HG02973 (cell line): Measurements from ENCODE around the gene EN2.

Experiments
- ATAC-seq: cut with Tn5 transposase; IDR thresholded peaks from one replicate; pipeline ENCODE4 v1.9.1; 2021; ENCODE audit warnings: moderate library complexity; ENCODE audit not compliant: unreplicated experiment

EN2 gene

GRCh38 chr7:155484483-155485399 lies 26.8 kb downstream of the EN2 start:
- ATAC-seq: no peak

DNA sequence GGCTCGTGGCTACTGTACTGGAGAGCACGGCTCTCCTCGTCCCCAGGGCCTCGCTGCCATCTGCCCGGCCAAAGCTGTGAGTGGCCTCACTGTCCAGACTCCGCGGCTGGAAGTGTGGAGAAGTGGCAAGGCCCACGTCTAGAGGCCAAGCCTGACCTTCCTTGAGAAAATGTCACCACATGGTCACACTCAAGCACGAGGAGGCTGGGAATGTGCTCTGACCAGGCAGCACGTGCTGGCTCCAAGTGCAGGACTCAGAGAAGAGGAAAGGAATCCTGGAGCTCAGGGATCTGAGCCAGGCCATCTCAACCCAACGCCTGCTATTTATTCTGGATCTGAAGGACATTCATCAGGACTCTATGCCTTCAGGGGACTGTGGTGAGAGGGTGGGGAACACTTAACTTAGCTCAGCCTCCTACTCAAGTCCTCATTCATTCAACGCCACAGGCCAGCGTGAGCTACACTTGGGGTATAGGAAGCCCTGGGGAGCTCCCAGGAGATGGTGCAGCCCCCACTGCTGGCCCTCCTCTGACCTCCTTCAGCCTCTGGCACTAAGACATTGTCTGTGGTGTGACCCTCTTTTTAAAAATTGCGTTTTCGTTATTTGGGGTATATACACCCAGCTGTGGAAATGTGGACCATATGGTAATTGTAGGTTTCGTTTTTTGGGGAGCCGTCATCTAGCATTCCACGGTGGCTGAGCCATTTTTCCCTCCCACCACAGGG lies 29.0 kb downstream of the EN2 start:
- ATAC-seq: no peak

DNA sequence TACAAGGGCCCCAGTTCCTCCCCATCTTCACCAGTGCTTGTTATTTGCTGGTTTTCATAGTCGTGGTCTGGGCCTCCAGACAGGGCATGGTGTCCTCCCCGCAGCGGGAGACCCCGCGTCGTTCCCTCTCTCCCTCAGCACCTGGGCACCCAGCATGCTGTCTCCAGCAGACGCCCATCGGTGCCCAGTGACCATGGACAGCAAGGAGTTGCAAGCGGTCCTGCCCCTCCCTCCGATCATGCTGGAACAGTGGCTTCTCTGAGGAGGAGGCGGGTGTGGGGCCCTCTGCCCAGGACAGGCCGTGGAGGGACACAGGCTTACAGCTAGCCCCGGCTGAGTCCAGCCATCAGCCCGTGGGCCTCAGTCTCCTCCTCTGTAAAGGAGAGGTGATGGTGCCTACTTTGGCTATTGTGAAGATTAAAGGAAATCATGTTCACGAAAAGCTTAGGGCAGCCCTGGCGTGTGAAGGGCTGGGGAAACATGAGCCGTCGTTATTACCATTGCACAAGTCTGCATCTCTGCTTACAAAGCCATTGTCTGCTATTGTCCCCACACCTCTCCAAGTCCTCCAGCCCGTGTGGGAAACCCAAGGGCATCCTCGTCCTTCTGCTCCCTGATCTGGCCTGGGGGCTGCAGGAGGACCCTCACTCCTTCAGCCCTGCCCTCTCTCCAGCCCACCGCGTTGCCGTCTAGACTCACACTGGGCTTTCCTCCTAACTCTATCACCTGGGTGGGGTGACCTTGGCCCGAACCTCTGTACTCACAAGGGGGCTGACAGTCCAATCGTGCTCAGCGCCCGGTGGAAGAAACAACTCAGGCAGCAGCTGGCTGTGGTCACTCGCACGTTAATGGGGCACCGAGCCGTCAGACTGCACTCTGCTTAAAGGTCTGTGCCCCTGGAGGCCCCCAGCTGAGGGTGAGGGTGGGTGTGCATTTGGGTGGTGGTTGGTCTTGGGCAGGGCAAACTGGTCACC lies 29.9 kb downstream of the EN2 start:
- no peak for ATAC-seq

DNA sequence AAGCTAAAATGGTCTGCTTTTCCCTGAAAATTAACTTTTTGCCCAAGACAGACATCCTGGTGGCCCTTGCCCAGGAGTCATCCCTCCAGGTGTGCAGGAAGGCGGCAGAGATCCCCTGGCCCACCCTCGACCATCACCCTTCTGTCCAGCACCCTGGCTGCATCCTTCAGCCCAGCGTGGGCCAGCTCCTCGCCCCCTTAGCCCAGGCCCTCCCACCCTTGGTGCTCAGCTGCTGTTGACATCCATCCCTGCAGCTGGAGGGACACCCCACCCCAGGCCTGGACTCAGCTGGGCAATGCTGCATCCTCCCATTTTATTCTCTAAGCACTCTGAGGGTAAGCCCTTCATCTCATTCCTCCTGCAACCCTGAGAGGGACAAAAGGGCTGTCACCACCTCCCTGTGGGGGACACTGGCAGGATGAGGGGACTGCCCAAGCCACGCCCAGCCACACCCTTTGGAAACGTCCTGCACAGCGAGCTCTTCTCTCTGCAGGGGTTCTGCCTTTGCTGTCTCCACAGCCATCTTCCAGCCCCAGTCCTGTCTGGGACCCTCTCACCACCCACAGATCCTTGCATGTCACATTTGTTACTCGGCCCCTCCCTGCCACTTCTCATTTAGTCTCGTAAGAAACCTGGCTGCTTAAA lies 30.7 kb downstream of the EN2 start:
- no peak for ATAC-seq

GRCh38 chr7:155489158-155489840 lies 31.4 kb downstream of the EN2 start:
- ATAC-seq: no peak

DNA sequence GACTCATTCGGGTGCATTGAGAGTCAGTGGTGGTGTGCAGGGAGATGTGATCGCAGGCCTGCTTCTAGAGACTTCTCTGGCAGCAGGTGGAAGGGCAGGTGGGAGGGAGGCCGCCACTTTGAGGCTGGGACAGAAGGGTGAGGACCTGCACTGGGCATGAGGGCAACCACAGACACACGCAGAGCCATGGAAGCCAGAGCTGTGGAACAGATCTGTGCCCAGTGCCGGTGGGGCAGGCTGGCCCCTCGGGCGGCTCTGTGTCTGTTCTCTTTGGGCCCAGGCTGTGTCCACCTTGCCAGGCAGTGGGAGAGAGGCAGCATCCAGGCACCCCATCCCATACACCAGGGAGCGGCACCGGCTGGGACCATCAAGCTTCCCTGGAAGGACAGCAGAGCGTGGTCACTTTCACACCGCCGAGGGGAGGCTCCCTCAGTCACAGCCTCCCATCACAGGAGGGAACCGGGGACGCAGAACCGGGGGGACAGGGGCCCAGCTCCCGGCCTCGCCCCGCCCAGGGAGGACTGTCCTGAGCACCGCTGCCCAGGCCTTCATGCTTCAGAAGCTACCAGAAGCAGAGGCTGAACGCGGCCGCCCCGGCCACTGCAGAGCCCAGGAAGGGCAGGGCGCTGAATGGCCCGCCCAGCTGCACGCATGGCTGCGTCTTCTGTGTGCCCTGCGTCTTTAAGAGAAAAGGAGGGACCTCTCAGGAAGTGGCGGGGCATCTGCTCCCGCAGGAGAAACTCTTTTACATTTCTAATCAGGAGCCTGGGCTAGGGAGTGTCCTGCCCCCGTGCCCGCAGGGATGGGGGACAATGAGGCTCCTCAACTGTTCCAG lies 32.1 kb downstream of the EN2 start:
- ATAC-seq: no peak

- peak; percentile 92 for ATAC-seq
Observed at GRCh38 chr7:155490697-155491628, 33.0 kb downstream of the EN2 start.

DNA sequence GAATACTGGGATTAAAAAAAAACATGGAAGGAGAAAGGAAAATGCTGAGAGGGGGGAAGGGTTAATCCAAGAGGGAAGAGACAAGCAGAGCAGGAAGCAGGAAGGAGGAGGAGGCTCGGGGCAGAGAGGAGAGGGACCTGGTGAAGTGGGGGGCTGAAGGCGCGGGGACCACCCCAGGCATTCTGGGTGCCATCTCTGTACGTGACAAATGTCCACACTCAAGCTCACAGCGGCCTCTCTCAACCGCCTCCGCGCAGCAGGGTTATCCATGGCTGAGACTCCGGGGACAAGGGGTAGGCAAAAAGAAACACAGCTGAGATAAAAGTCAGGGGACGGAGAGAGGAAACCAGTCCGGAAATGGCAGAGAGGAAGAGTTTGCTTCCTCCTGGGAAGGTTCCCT lies 33.9 kb downstream of the EN2 start:
- no peak for ATAC-seq

DNA sequence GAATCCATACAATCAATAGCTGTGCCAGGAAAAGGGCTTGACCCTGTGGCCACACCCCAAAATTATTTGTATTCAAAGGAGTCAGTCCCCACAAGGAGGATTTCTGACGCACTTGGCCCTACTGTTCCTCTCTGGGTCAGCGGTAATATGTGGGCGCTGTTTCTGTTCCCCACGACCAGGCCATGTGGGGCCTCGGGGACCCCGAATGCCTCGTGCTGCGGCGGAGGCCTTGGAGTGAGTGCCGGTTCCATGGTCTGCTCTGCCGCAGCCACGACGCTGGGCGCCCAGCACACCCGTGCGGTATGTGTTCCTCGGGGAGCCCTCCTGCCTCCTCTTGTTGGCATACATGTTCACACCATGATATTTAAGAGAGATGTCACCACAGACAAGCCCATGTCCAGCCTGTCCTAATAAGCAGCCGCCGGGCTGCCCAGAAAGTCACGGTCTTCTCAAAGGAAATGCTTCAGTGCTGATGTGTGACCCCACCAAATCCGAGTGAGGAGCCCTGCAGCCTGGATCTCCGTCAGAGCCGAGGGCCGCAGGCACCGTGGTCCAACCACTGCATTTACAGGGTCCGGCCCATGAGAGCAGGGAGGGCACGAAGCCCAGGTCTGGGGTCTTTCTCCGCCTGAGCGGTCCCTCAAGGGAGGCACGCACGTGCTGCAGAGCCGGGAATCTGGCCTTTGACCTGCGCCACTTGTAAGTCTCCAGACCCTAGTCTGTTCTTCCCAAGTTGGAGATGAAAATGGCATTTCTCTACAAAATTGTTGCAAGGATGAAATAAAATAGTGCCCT lies 36.0 kb downstream of the EN2 start:
- no peak for ATAC-seq

DNA sequence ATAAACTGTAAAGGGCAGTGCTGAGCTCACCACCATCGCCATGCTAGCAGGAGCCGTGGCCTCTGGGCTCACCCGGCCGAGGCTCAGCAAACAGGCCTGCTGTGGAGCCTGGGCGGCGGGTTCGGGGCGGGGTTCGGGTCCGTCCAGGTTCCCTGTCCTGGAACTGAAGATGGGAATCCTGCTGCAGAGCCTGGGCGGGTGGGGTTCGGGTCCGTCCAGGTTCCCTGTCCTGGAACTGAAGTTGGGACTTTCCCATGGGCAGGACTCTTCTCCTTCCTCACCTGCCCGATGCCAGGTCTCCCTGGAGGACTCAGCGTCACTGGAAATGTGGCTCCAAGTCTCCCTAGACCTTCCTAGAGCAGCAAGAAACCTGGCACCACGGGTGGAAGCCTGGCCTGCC lies 36.6 kb downstream of the EN2 start:
- ATAC-seq: no peak

GRCh38 chr7:155495440-155496248 lies 37.7 kb downstream of the EN2 start:
- ATAC-seq: no peak

DNA sequence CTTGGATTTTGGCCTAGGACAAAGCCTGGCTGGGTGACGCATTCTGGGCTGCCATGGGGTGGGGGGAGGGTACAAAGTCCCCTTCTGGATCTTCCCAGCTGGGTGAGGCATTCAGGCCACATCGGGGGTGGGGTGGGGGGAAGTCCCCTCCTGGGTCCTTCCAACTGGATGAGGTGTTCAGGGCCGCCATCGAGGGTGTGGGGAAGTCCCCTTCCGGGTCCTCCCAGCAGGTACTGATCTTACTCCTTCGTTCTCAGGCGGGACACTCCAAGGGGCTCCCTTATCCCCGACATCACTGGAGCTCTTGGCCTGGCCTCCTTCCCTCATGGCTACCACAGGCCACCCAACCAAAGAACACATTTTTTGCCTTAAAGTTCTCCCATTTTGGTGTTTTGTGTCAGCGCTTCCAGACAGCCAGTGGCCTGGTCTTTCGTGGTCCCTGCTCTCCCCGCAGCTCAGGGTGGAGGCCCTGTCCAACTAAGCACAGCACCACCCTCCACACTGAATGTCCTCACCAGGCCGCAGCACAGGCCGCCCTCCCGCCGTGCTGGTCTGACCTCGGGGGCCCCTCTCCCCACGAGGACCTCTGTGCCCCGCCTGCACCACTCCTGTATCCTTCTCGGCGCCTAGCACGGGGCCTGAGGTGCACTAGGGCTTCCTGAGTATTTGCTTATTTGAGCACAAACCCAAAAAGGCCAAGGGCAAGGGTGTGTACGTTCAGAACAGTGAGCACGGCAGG lies 38.5 kb downstream of the EN2 start:
- no peak for ATAC-seq

DNA sequence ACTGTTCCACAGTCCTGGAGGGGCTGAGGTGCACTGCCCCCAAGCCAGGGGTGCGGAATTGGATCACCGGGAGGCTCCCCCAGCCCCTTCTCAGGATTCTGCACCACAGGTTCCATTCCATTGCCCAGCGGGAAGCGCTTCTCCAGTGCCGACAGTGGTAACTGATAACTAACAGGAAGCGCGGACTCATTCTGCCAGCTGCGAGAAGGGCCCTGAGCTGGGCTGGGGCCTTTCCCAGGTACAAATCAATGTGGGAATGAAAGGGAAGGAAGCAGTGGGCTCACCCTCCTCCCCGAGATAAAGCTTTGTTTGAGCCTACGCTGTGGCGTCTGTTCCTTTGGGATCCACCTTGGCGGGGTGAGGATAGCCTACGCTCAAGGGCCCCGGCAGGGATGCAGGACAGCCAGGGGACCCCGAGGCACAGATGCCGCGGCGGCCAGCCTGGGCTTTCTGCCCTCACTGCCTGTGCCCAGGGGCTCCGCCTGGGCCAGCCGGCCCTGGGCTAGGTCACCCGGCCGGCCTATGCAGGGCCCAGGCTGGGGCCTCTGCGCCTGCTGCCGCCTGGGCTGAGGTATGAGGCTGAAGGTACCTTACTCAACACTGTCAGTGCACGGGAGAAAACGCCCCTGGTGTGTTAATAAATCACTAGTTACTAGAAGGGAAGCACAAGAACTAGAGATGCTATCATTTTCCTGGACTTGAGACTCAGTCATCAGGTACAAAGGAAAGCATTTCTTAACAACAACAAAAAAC lies 39.4 kb downstream of the EN2 start:
- ATAC-seq: no peak

GRCh38 chr7:155505422-155505793 lies 47.5 kb downstream of the EN2 start:
- ATAC-seq: no peak

GRCh38 chr7:155506854-155507337 lies 49.0 kb downstream of the EN2 start:
- no peak for ATAC-seq
